ENCODE data around the gene CCNY. TPM values are rescaled to one million over a fixed set of nuclear protein-coding genes. Genes with fewer than 3 reads are reported as not detected.

CCNY gene
- total and polyA plus RNA-seq, 8 donors: 10.6 to 41.7 (median 26.6) TPM

GRCh38 chr10:35502692-35503091 lies 166.4 kb downstream of the CCNY start:
- H3K27me3 ChIP-seq: no peaks in the 10 kb centered on the region
- ATAC-seq: no peak
- peaks cover 0 to 4% (median 0%) of the 10 kb centered on the region in 3 donors for H3K4me1 ChIP-seq
- intact Hi-C loops (cut with DNase I): no loop called here
- no peaks in the 10 kb centered on the region for H3K36me3 ChIP-seq
- no peak overlapping the region for H3K27ac ChIP-seq
- no peak for FAIRE-seq
- TF ChIP-seq CTCF (IDR thresholded peaks at IDR 0.05): no peak
- 89 to 98% methylated on average over 4 of the region's 4 CpGs for WGBS, 2 donors
- H3K9me3 ChIP-seq: no peaks in the 10 kb centered on the region
- no peak for DNase-seq
- H3K4me3 ChIP-seq: no peak overlapping the region

- no peak for FAIRE-seq
- ATAC-seq: no peak
- TF ChIP-seq CTCF (IDR thresholded peaks at IDR 0.05): no peak
- intact Hi-C loops (cut with DNase I): no loop called here
- Histone ChIP-seq H3K27me3 (no peaks in the 10 kb centered on the region), H3K27ac (no peak overlapping the region), H3K4me3 (no peak overlapping the region), H3K9me3 (no peaks in the 10 kb centered on the region), H3K36me3 (no peaks in the 10 kb centered on the region), H3K4me1 (peaks cover 0 to 4% (median 0%) of the 10 kb centered on the region in 3 donors)
- 61 to 64% methylated on average over 5 of the region's 5 CpGs for WGBS, 2 donors
- no peak for DNase-seq
Measured at GRCh38 chr10:35503578-35503977, 167.3 kb downstream of the CCNY start.

- no peak for TF ChIP-seq CTCF (IDR thresholded peaks at IDR 0.05)
Measured at GRCh38 chr10:35504132-35504531, 167.8 kb downstream of the CCNY start.

GRCh38 chr10:35505241-35505873 lies 169.0 kb downstream of the CCNY start:
- Histone ChIP-seq H3K9me3 (no peaks in the 10 kb centered on the region), H3K36me3 (no peaks in the 10 kb centered on the region), H3K27me3 (no peaks in the 10 kb centered on the region), H3K27ac (no peak overlapping the region), H3K4me1 (peaks cover 0 to 4% (median 0%) of the 10 kb centered on the region in 3 donors), H3K4me3 (no peak overlapping the region)
- TF ChIP-seq CTCF (IDR thresholded peaks at IDR 0.05): no peak
- DNase-seq (no peak), FAIRE-seq (no peak), ATAC-seq (no peak)
- 77 to 82% methylated on average over 3 of the region's 3 CpGs for WGBS, 2 donors
- intact Hi-C loops (cut with DNase I): no loop called here

More at GRCh38 chr10:35504132-35504531, 167.8 kb downstream of the CCNY start:
- H3K27ac ChIP-seq: no peak overlapping the region
- ATAC-seq: no peak
- FAIRE-seq: no peak
- intact Hi-C loops (cut with DNase I): no loop called here
- H3K4me1 ChIP-seq: peaks cover 0 to 4% (median 0%) of the 10 kb centered on the region in 3 donors
- WGBS, 2 donors: 90 to 96% methylated on average over 1 of the region's 1 CpG
- H3K9me3 ChIP-seq: no peaks in the 10 kb centered on the region
- DNase-seq: no peak
- H3K36me3 ChIP-seq: no peaks in the 10 kb centered on the region
- no peak overlapping the region for H3K4me3 ChIP-seq
- H3K27me3 ChIP-seq: no peaks in the 10 kb centered on the region

- ATAC-seq (no peak), DNase-seq (no peak), FAIRE-seq (no peak)
- H3K4me3 ChIP-seq: no peak overlapping the region
- intact Hi-C loops (cut with DNase I): no loop called here
- no peak overlapping the region for H3K27ac ChIP-seq
- H3K9me3 ChIP-seq: no peaks in the 10 kb centered on the region
- peaks cover 0 to 4% (median 0%) of the 10 kb centered on the region in 3 donors for H3K4me1 ChIP-seq
- H3K36me3 ChIP-seq: no peaks in the 10 kb centered on the region
- no peaks in the 10 kb centered on the region for H3K27me3 ChIP-seq
- TF ChIP-seq CTCF (IDR thresholded peaks at IDR 0.05): no peak
Measured at GRCh38 chr10:35506741-35507140, 170.4 kb downstream of the CCNY start.
